HUES48 (cell line): ENCODE data around the gene RAET1E.
A peak's percentile ranks its signal among the peaks of the same experiment; 100 is the strongest.
"Not testable (repeated sequence)": the region's sequence is repeated elsewhere in the genome, so short reads cannot be mapped to it uniquely, and the experiment has no call there.

Experiments used
- H3K27ac ChIP-seq: one replicate; pipeline ENCODE4 v1.7.0; 2013; ENCODE audit warnings: low read depth, low read length, inconsistent platforms
- H3K27me3 ChIP-seq: 2 replicates; pipeline ENCODE4 v1.6.1; 2013; ENCODE audit warnings: mild to moderate bottlenecking, low read length; ENCODE audit not compliant: control insufficient read depth, insufficient read depth
- H3K36me3 ChIP-seq: 2 replicates; pipeline ENCODE4 v1.6.1; 2013; ENCODE audit warnings: low read length; ENCODE audit not compliant: control insufficient read depth, insufficient read depth
- H3K4me1 ChIP-seq: 2 replicates; pipeline ENCODE4 v1.6.1; 2013; ENCODE audit warnings: mild to moderate bottlenecking, low read length; ENCODE audit not compliant: control insufficient read depth, insufficient read depth
- H3K4me3 ChIP-seq: 2 replicates; pipeline ENCODE4 v1.5.1; 2013; ENCODE audit warnings: mild to moderate bottlenecking, low read depth, low read length
- H3K9ac ChIP-seq: 2 replicates; pipeline ENCODE4 v1.6.1; 2013; ENCODE audit warnings: mild to moderate bottlenecking, low read depth, low read length, moderate library complexity
- H3K9me3 ChIP-seq: 2 replicates; pipeline ENCODE4 v1.6.1; 2013; ENCODE audit warnings: low read length; ENCODE audit not compliant: control insufficient read depth, insufficient read depth

Gene RAET1E

GRCh38 chr6:149867876-149868640 is 29.9 kb downstream of the RAET1E start:
- H3K36me3 ChIP-seq = no peaks in the 10 kb centered on the region
- H3K4me1 ChIP-seq = peaks cover 9% of the 10 kb centered on the region
- no peak overlapping the region for H3K27ac ChIP-seq
- peaks cover under 1% of the 10 kb centered on the region; the same call in 1 of the 2 replicates for H3K27me3 ChIP-seq
- H3K4me3 ChIP-seq = no peak overlapping the region
- no peak overlapping the region for H3K9ac ChIP-seq
- H3K9me3 ChIP-seq = no peaks in the 10 kb centered on the region

- H3K27me3 ChIP-seq = peaks cover 12% of the 10 kb centered on the region
- H3K4me3 ChIP-seq = peak overlapping the region; percentile 81
- H3K36me3 ChIP-seq = no peaks in the 10 kb centered on the region
- H3K27ac ChIP-seq = peak overlapping the region; percentile 77
- H3K9me3 ChIP-seq = no peaks in the 10 kb centered on the region
- peak overlapping the region; percentile 50; the same call in 1 of the 2 replicates for H3K9ac ChIP-seq
- H3K4me1 ChIP-seq = peaks cover 18% of the 10 kb centered on the region
These were observed 33.1 kb downstream of the RAET1E start for GRCh38 chr6:149864578-149865535.

- Histone ChIP-seq H3K27ac (peak within 1 kb of the TSS; percentile 77), H3K9ac (peak within 1 kb of the TSS; percentile 57), H3K27me3 (peaks cover 12% of the 10 kb centered on the region), H3K4me1 (peaks cover 18% of the 10 kb centered on the region), H3K9me3 (no peaks in the 10 kb centered on the region), H3K4me3 (peak within 1 kb of the TSS; percentile 81), H3K36me3 (no peaks in the 10 kb centered on the region)
These were observed 34.0 kb downstream of the RAET1E start, which contains the start of gene LRP11 for GRCh38 chr6:149863698-149864577. LRP11 (minus strand) TSS chr6:149864359; CDS start chr6:149864020, 339 bp downstream.

- peaks cover 12% of the 10 kb centered on the region for H3K27me3 ChIP-seq
- H3K4me1 ChIP-seq = peaks cover 14% of the 10 kb centered on the region; the same call in 1 of the 2 replicates
- no peaks in the 10 kb centered on the region for H3K36me3 ChIP-seq
- H3K9ac ChIP-seq = peak overlapping the region; percentile 57; the same call in 1 of the 2 replicates
- no peak overlapping the region for H3K27ac ChIP-seq
- H3K9me3 ChIP-seq = no peaks in the 10 kb centered on the region
- H3K4me3 ChIP-seq = peak overlapping the region; percentile 81
These were observed 34.8 kb downstream of the RAET1E start for GRCh38 chr6:149862922-149863697.

GRCh38 chr6:149862424-149862738 is 35.5 kb downstream of the RAET1E start:
- H3K4me1 ChIP-seq, H3K9me3 ChIP-seq, H3K36me3 ChIP-seq, H3K4me3 ChIP-seq, H3K9ac ChIP-seq, H3K27ac ChIP-seq: not testable (repeated sequence)
- peaks cover 12% of the 10 kb centered on the region for H3K27me3 ChIP-seq

GRCh38 chr6:149861603-149862423 is 36.1 kb downstream of the RAET1E start:
- Histone ChIP-seq H3K4me3 (no peak overlapping the region), H3K4me1 (peaks cover 10% of the 10 kb centered on the region), H3K9ac (no peak overlapping the region), H3K27me3 (peaks cover 12% of the 10 kb centered on the region), H3K27ac (no peak overlapping the region), H3K36me3 (no peaks in the 10 kb centered on the region), H3K9me3 (no peaks in the 10 kb centered on the region)

- peaks cover 12% of the 10 kb centered on the region for H3K4me1 ChIP-seq
- no peak overlapping the region for H3K27ac ChIP-seq
- H3K9ac ChIP-seq = no peak overlapping the region
- H3K27me3 ChIP-seq = peaks cover 12% of the 10 kb centered on the region
- H3K9me3 ChIP-seq = no peaks in the 10 kb centered on the region
- no peaks in the 10 kb centered on the region for H3K36me3 ChIP-seq
- no peak overlapping the region for H3K4me3 ChIP-seq
These were observed 36.9 kb downstream of the RAET1E start for GRCh38 chr6:149860834-149861602.

- peaks cover 18% of the 10 kb centered on the region for H3K4me1 ChIP-seq
- H3K9me3 ChIP-seq = no peaks in the 10 kb centered on the region
- H3K9ac ChIP-seq = no peak overlapping the region
- no peak overlapping the region for H3K27ac ChIP-seq
- H3K36me3 ChIP-seq = no peaks in the 10 kb centered on the region
- H3K27me3 ChIP-seq = peaks cover 12% of the 10 kb centered on the region
- H3K4me3 ChIP-seq = no peak overlapping the region
These were observed 37.4 kb downstream of the RAET1E start for GRCh38 chr6:149860513-149860833.

GRCh38 chr6:149859938-149860337 is 38.0 kb downstream of the RAET1E start:
- Histone ChIP-seq H3K4me1 (peaks cover 22% of the 10 kb centered on the region), H3K4me3 (no peak overlapping the region), H3K9ac (no peak overlapping the region)

More at GRCh38 chr6:149859938-149860337, 38.0 kb downstream of the RAET1E start:
- H3K27ac ChIP-seq = no peak overlapping the region
- H3K27me3 ChIP-seq = peaks cover 12% of the 10 kb centered on the region
- no peaks in the 10 kb centered on the region for H3K36me3 ChIP-seq
- no peaks in the 10 kb centered on the region for H3K9me3 ChIP-seq
